Trophoblast cell (in vitro differentiated cells and primary cell): ENCODE measurements around the gene ACTN4.

Experiments used
- DNase-seq, 2 donors: peaks; one replicate each; pipeline ENCODE4 v3.0.0-alpha.2; 2016
- H2AFZ ChIP-seq: 2 replicates; pipeline ENCODE4 v1.6.1; 2013; ENCODE audit warnings: low read length, moderate library complexity, mild to moderate bottlenecking; ENCODE audit not compliant: insufficient read depth, poor library complexity
- H2AK5ac ChIP-seq: 2 replicates; pipeline ENCODE4 v1.6.1; 2013; ENCODE audit warnings: mild to moderate bottlenecking, low read length
- H2BK120ac ChIP-seq: 2 replicates; pipeline ENCODE4 v1.6.1; 2013; ENCODE audit warnings: low read length, mild to moderate bottlenecking, moderate library complexity; ENCODE audit not compliant: insufficient read depth, poor library complexity
- H2BK12ac ChIP-seq: 2 replicates; pipeline ENCODE4 v1.6.1; 2013; ENCODE audit warnings: mild to moderate bottlenecking, low read length, moderate library complexity
- H2BK5ac ChIP-seq: 2 replicates; pipeline ENCODE4 v1.6.1; 2013; ENCODE audit warnings: low read length, low read depth, moderate library complexity, mild to moderate bottlenecking; ENCODE audit not compliant: poor library complexity
- H3K14ac ChIP-seq: 2 replicates; pipeline ENCODE4 v1.6.1; 2013; ENCODE audit warnings: mild to moderate bottlenecking, low read length
- H3K18ac ChIP-seq: 2 replicates; pipeline ENCODE4 v1.6.1; 2013; ENCODE audit warnings: mild to moderate bottlenecking, low read length
- H3K23ac ChIP-seq: 2 replicates; pipeline ENCODE4 v1.6.1; 2013; ENCODE audit warnings: low read length
- H3K27ac ChIP-seq: 2 replicates; pipeline ENCODE4 v1.5.1; 2013; ENCODE audit warnings: low read depth, mild to moderate bottlenecking, inconsistent platforms, low read length, moderate library complexity
- H3K27me3 ChIP-seq: 2 replicates; pipeline ENCODE4 v1.6.1; 2013; ENCODE audit warnings: inconsistent platforms, mild to moderate bottlenecking, low read length, moderate library complexity; ENCODE audit not compliant: insufficient read depth
- H3K36me3 ChIP-seq, 2 experiments: 1 replicate in 1 of 2; 2 replicates in 1 of 2; pipeline ENCODE4 v1.6.1; 2013; ENCODE audit warnings: low read length in 2 of 2, mild to moderate bottlenecking in 2 of 2, moderate library complexity in 1 of 2; ENCODE audit not compliant: insufficient read depth in 2 of 2, control insufficient read depth in 1 of 2
- H3K4ac ChIP-seq: 2 replicates; pipeline ENCODE4 v1.6.1; 2013; ENCODE audit warnings: low read depth, mild to moderate bottlenecking, low read length, moderate library complexity
- H3K4me1 ChIP-seq, 2 experiments: 1 replicate in 1 of 2; 2 replicates in 1 of 2; pipeline ENCODE4 v1.6.1; 2013; ENCODE audit warnings: low read length in 2 of 2, mild to moderate bottlenecking in 2 of 2, moderate library complexity in 1 of 2; ENCODE audit not compliant: insufficient read depth in 2 of 2, control insufficient read depth in 1 of 2
- H3K4me2 ChIP-seq: 2 replicates; pipeline ENCODE4 v1.6.1; 2013; ENCODE audit warnings: inconsistent platforms, mild to moderate bottlenecking, low read length, moderate library complexity
- H3K4me3 ChIP-seq: 2 replicates; pipeline ENCODE4 v1.5.1; 2013; ENCODE audit warnings: mild to moderate bottlenecking, low read depth, low read length, inconsistent platforms
- H3K79me1 ChIP-seq: one replicate; pipeline ENCODE4 v1.6.1; 2013; ENCODE audit warnings: low read length
- H3K79me2 ChIP-seq: 2 replicates; pipeline ENCODE4 v1.6.1; 2013; ENCODE audit warnings: low read length, mild to moderate bottlenecking; ENCODE audit not compliant: control insufficient read depth, insufficient read depth, poor library complexity
- H3K9ac ChIP-seq: 2 replicates; pipeline ENCODE4 v1.6.1; 2013; ENCODE audit warnings: mild to moderate bottlenecking, low read length
- H3K9me3 ChIP-seq: 2 replicates; pipeline ENCODE4 v1.6.1; 2013; ENCODE audit warnings: low read depth, mild to moderate bottlenecking, control low read depth, inconsistent platforms, low read length; ENCODE audit not compliant: insufficient read depth
- H4K12ac ChIP-seq: 2 replicates; pipeline ENCODE4 v1.6.1; 2013; ENCODE audit warnings: low read depth, mild to moderate bottlenecking, low read length, moderate library complexity
- H4K8ac ChIP-seq: 2 replicates; pipeline ENCODE4 v1.6.1; 2013; ENCODE audit warnings: low read depth, mild to moderate bottlenecking, low read length, moderate library complexity
- H4K91ac ChIP-seq: one replicate; pipeline ENCODE4 v1.6.1; 2013; ENCODE audit warnings: low read depth, mild to moderate bottlenecking, low read length, moderate library complexity
- WGBS: extraction: QIAGEN DNeasy Blood & Tissue Kit; methylation state at CpG from one replicate; pipeline ENCODE4 v1.1.7; 2013; ENCODE audit warnings: missing lambda C conversion rate; ENCODE audit not compliant: insufficient read length, insufficient coverage; ENCODE audit errors: extremely low coverage; 5-methylcytosine and 5-hydroxymethylcytosine counted together

ACTN4 gene

DNA sequence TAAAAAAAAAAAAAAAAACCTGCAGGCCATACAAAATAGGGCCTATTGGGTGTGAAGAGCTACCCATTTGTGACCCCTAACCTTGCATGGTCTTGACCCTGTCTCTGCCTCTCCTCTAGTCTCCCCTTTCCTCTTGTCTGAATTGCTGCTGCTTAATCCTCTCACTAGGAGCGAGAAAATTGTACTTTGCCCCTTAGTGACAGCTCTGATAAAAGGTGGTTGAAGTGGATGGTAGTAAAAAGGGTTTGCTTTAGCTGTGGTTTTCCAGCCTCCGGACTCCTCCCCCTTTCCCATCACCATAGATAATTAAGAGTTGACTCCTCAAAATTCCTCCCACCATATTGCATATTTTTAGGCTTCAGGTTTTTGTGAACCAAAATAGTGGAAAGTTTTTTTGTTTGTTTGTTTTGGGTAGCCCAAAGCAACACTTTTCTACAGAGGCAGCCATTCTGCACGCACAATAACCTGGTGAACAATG lies 23.5 kb downstream of the ACTN4 start:
- DNase-seq = peak in 1 of 2 donors; percentile 52
- Histone ChIP-seq H3K14ac (no peak overlapping the region), H3K18ac (no peak overlapping the region), H4K12ac (no peak overlapping the region), H2BK12ac (no peak overlapping the region), H3K23ac (no peak overlapping the region), H3K27me3 (no peaks in the 10 kb centered on the region), H3K4ac (peak overlapping the region; percentile 12), H2AFZ (no peak overlapping the region), H3K79me1 (peaks cover 55% of the 10 kb centered on the region), H4K8ac (no peak overlapping the region), H3K36me3 (peaks cover 9 to 17% of the 10 kb centered on the region in 2 experiments), H3K4me3 (no peak overlapping the region), H3K9ac (no peak overlapping the region), H2BK120ac (no peak overlapping the region), H2BK5ac (no peak overlapping the region), H2AK5ac (no peak overlapping the region), H3K27ac (peak overlapping the region; percentile 83), H3K4me1 (peaks cover 54 to 66% of the 10 kb centered on the region in 2 experiments), H3K9me3 (no peaks in the 10 kb centered on the region), H3K4me2 (no peak overlapping the region), H4K91ac (no peak overlapping the region), H3K79me2 (peaks cover 44% of the 10 kb centered on the region)
- no CpG with 5 or more reads among the region's 3 CpGs for WGBS

GRCh38 chr19:38671654-38672053 lies 24.2 kb downstream of the ACTN4 start:
- DNase-seq = peak in 1 of 2 donors; percentile 58
- Histone ChIP-seq H3K27ac (peak overlapping the region; percentile 83), H4K91ac (peak overlapping the region; percentile 57), H2BK120ac (no peak overlapping the region), H2AFZ (no peak overlapping the region), H2BK12ac (no peak overlapping the region), H3K4me1 (peaks cover 52 to 65% of the 10 kb centered on the region in 2 experiments), H3K79me1 (peaks cover 57% of the 10 kb centered on the region), H3K79me2 (peaks cover 45% of the 10 kb centered on the region), H3K9me3 (no peaks in the 10 kb centered on the region), H2AK5ac (no peak overlapping the region), H2BK5ac (peak overlapping the region; percentile 68), H3K9ac (no peak overlapping the region), H3K14ac (peak overlapping the region; percentile 61), H4K8ac (no peak overlapping the region), H3K4ac (peak overlapping the region; percentile 66), H3K18ac (no peak overlapping the region), H3K36me3 (peaks cover 14 to 18% of the 10 kb centered on the region in 2 experiments), H3K27me3 (no peaks in the 10 kb centered on the region), H4K12ac (no peak overlapping the region), H3K23ac (no peak overlapping the region), H3K4me2 (no peak overlapping the region), H3K4me3 (no peak overlapping the region)
- no CpG with 5 or more reads among the region's 4 CpGs for WGBS

DNA sequence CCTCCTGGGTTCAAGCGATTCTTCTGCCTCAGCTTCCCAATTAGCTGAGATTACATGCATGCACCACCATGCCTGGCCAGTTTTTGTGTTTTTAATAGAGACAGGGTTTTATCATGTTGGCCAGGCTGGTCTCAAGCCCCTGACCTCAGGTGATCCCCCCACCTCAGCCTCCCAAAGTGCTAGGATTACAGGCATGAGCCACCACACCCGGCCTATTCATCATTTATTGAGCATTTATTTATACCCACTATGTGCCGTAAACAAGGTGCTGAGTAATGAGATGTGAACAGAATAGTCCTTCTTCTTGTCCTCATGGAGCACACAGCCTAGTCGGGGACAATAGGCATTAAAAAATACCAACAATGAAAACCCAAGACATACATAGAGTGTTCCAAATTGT lies 25.6 kb downstream of the ACTN4 start:
- Histone ChIP-seq H3K4me1 (peaks cover 48 to 63% of the 10 kb centered on the region in 2 experiments), H3K4me2 (no peak overlapping the region), H4K12ac (no peak overlapping the region), H2BK120ac (no peak overlapping the region), H3K27me3 (no peaks in the 10 kb centered on the region), H2AFZ (no peak overlapping the region), H3K79me1 (peaks cover 53% of the 10 kb centered on the region), H4K91ac (no peak overlapping the region), H3K23ac (no peak overlapping the region), H3K4me3 (no peak overlapping the region), H3K4ac (peak overlapping the region; percentile 74), H3K18ac (no peak overlapping the region), H3K9me3 (no peaks in the 10 kb centered on the region), H4K8ac (no peak overlapping the region), H3K14ac (no peak overlapping the region), H2BK12ac (no peak overlapping the region), H3K36me3 (peaks cover 22 to 28% of the 10 kb centered on the region in 2 experiments), H3K9ac (no peak overlapping the region), H2BK5ac (no peak overlapping the region), H3K79me2 (peaks cover 40% of the 10 kb centered on the region), H2AK5ac (no peak overlapping the region), H3K27ac (no peak overlapping the region)
- no CpG with 5 or more reads among the region's 4 CpGs for WGBS
- no peak for DNase-seq

- Histone ChIP-seq H2BK5ac (peak overlapping the region; percentile 76), H3K9ac (peak overlapping the region; percentile 4), H3K4me1 (peaks cover 46 to 62% of the 10 kb centered on the region in 2 experiments), H2BK12ac (peak overlapping the region; percentile 28), H3K23ac (no peak overlapping the region), H3K27me3 (no peaks in the 10 kb centered on the region), H3K9me3 (peaks cover 2% of the 10 kb centered on the region), H3K79me1 (peaks cover 48% of the 10 kb centered on the region), H2AK5ac (no peak overlapping the region), H2AFZ (no peak overlapping the region), H4K91ac (peak overlapping the region; percentile 81), H3K4ac (peak overlapping the region; percentile 97), H4K8ac (peak overlapping the region; percentile 77), H3K4me3 (no peak overlapping the region), H3K79me2 (peaks cover 40% of the 10 kb centered on the region), H3K18ac (peak overlapping the region; percentile 77), H3K4me2 (peak overlapping the region; percentile 21), H2BK120ac (no peak overlapping the region), H3K14ac (peak overlapping the region; percentile 16), H3K36me3 (peaks cover 26 to 29% of the 10 kb centered on the region in 2 experiments), H4K12ac (no peak overlapping the region), H3K27ac (peak overlapping the region; percentile 87)
- WGBS = no CpG with 5 or more reads among the region's 16 CpGs
- DNase-seq = peak; percentile 86 to 94
Measured at GRCh38 chr19:38674388-38675171, 27.1 kb downstream of the ACTN4 start.
